IMR-90 (cell line): ENCODE measurements around the gene RPL41. TPM values are rescaled to one million over a fixed set of nuclear protein-coding genes. Genes with fewer than 3 reads are reported as not detected.

Source experiments
- ATAC-seq: fragments of 200-7000 bp; cut with Tn5 transposase; 2 replicates; pipeline ENCODE4 v1.9.1; 2020; ENCODE audit warnings: low read depth, mild to moderate bottlenecking, moderate library complexity
- BruUV-seq: library from RNA; stranded (reverse); fragments of 400-500 nt; replicated peaks from 2 replicates; lab custom pipeline; 2021; lab: Mats Ljungman, UMichigan
- CTCF ChIA-PET: fragments of 300-600 bp; formaldehyde crosslinking; extraction: SDS; loops from one replicate; lab custom pipeline; 2021; ENCODE audit warnings: antibody characterized with exemption; lab: Yijun Ruan, JAX
- POLR2A ChIA-PET: fragments of 300-600 bp; sonication (Branson Sonifier 250); formaldehyde crosslinking; loops from one replicate; lab custom pipeline; 2022; ENCODE audit warnings: antibody characterized with exemption; ENCODE audit not compliant: unreplicated experiment; lab: Charles Lee
- DNase-seq: peaks from one replicate; pipeline ENCODE4 v3.0.0; 2013
- H2AFZ ChIP-seq: replicated peaks from 2 replicates; pipeline ENCODE3; 2013; ENCODE audit warnings: low read length, mild to moderate bottlenecking; ENCODE audit not compliant: poor library complexity
- H2AK5ac ChIP-seq: 2 replicates; pipeline ENCODE4 v1.6.1; 2013; ENCODE audit warnings: low read depth, low read length, inconsistent platforms
- H2AK9ac ChIP-seq: replicated peaks from 2 replicates; pipeline ENCODE3; 2013; ENCODE audit warnings: mild to moderate bottlenecking, low read depth, low read length, moderate library complexity; ENCODE audit not compliant: poor library complexity
- H2BK120ac ChIP-seq: 2 replicates; pipeline ENCODE4 v1.6.1; 2013; ENCODE audit warnings: low read depth, low read length, inconsistent platforms
- H2BK15ac ChIP-seq: 3 replicates; pipeline ENCODE4 v1.6.1; 2013; ENCODE audit warnings: low read depth, low read length, inconsistent platforms
- H2BK20ac ChIP-seq: 2 replicates; pipeline ENCODE4 v1.6.1; 2013; ENCODE audit warnings: low read depth, mild to moderate bottlenecking, inconsistent platforms, low read length, moderate library complexity
- H2BK5ac ChIP-seq: 2 replicates; pipeline ENCODE4 v1.6.1; 2013; ENCODE audit warnings: mild to moderate bottlenecking, low read depth, low read length, inconsistent platforms; ENCODE audit not compliant: poor library complexity, severe bottlenecking
- H3K14ac ChIP-seq: replicated peaks from 2 replicates; pipeline ENCODE4 v1.6.1; 2013; ENCODE audit warnings: low read depth, low read length, inconsistent platforms
- H3K18ac ChIP-seq: 2 replicates; pipeline ENCODE4 v1.6.1; 2013; ENCODE audit warnings: low read depth, low read length, control low read depth
- H3K23ac ChIP-seq: 2 replicates; pipeline ENCODE4 v1.6.1; 2013; ENCODE audit warnings: low read depth, low read length, inconsistent platforms
- H3K27ac ChIP-seq: 2 replicates; pipeline ENCODE4 v1.5.1; 2013; ENCODE audit warnings: mild to moderate bottlenecking, control low read depth, low read length; ENCODE audit not compliant: insufficient read depth
- H3K27me3 ChIP-seq: 2 replicates; pipeline ENCODE4 v1.6.1; 2013; ENCODE audit warnings: low read length; ENCODE audit not compliant: control insufficient read depth, insufficient read depth
- H3K36me3 ChIP-seq: 2 replicates; pipeline ENCODE4 v1.6.1; 2013; ENCODE audit warnings: low read length, mixed read lengths; ENCODE audit not compliant: control insufficient read depth, insufficient read depth
- H3K4ac ChIP-seq: 2 replicates; pipeline ENCODE4 v1.6.1; 2013; ENCODE audit warnings: low read depth, low read length, inconsistent platforms
- H3K4me1 ChIP-seq: 2 replicates; pipeline ENCODE4 v1.6.1; 2013; ENCODE audit warnings: low read length, mixed read lengths; ENCODE audit not compliant: control insufficient read depth, insufficient read depth
- H3K4me2 ChIP-seq: 2 replicates; pipeline ENCODE4 v1.6.1; 2013; ENCODE audit warnings: low read depth, mild to moderate bottlenecking, control low read depth, low read length, moderate library complexity
- H3K4me3 ChIP-seq: 2 replicates; pipeline ENCODE4 v1.5.1; 2013; ENCODE audit warnings: low read depth, mild to moderate bottlenecking, control low read depth, low read length, moderate library complexity; ENCODE audit not compliant: insufficient read depth
- H3K56ac ChIP-seq: 2 replicates; pipeline ENCODE4 v1.6.1; 2013; ENCODE audit warnings: low read length, inconsistent platforms; ENCODE audit not compliant: insufficient read depth; ENCODE audit errors: extremely low read depth
- H3K79me1 ChIP-seq, 2 experiments: 2 replicates each; pipeline ENCODE4 v1.6.1; 2013; ENCODE audit warnings: low read length in 2 of 2, inconsistent platforms in 1 of 2, low read depth in 1 of 2
- H3K9ac ChIP-seq: 2 replicates; pipeline ENCODE4 v1.6.1; 2013; ENCODE audit warnings: low read depth, low read length, control low read depth
- H3K9me1 ChIP-seq: 2 replicates; pipeline ENCODE4 v1.6.1; 2013; ENCODE audit warnings: low read length, inconsistent platforms; ENCODE audit not compliant: insufficient read depth
- H3K9me3 ChIP-seq: 2 replicates; pipeline ENCODE4 v1.6.1; 2013; ENCODE audit warnings: low read length; ENCODE audit not compliant: control insufficient read depth, insufficient read depth
- H4K20me1 ChIP-seq: 2 replicates; pipeline ENCODE4 v1.6.1; 2013; ENCODE audit warnings: low read length, inconsistent platforms; ENCODE audit not compliant: insufficient read depth
- H4K5ac ChIP-seq: 2 replicates; pipeline ENCODE4 v1.6.1; 2013; ENCODE audit warnings: mild to moderate bottlenecking, low read depth, low read length, control low read depth
- H4K8ac ChIP-seq, 2 experiments: 2 replicates each; pipeline ENCODE4 v1.6.1; 2013; ENCODE audit warnings: low read depth in 2 of 2, low read length in 2 of 2, control low read depth in 1 of 2, inconsistent platforms in 1 of 2
- H4K91ac ChIP-seq: 2 replicates; pipeline ENCODE4 v1.6.1; 2013; ENCODE audit warnings: low read depth, low read length, inconsistent platforms; ENCODE audit not compliant: insufficient read depth
- BHLHE40 ChIP-seq: fragments of 150-350 bp; IDR thresholded peaks from 2 replicates; pipeline ENCODE4 v1.6.1; 2016; ENCODE audit warnings: mild to moderate bottlenecking, low read depth, low read length
- CEBPB ChIP-seq: IDR thresholded peaks from 2 replicates; pipeline ENCODE4 v1.6.1; 2012; ENCODE audit warnings: low read depth, low read length, improper control_type of control experiment
- FOS ChIP-seq: fragments of 150-350 bp; IDR thresholded peaks from 2 replicates; pipeline ENCODE4 v1.6.1; 2016; ENCODE audit warnings: low read depth, low read length
- NFE2L2 ChIP-seq: fragments of 150-350 bp; IDR thresholded peaks from 2 replicates; pipeline ENCODE4 v1.6.1; 2016; ENCODE audit warnings: low read depth, mild to moderate bottlenecking, low read length
- POLR2A ChIP-seq: IDR thresholded peaks from 2 replicates; pipeline ENCODE4 v1.6.1; 2012; ENCODE audit warnings: mild to moderate bottlenecking, low read depth, low read length
- RAD21 ChIP-seq: IDR thresholded peaks from 2 replicates; pipeline ENCODE4 v1.6.1; 2012; ENCODE audit warnings: low read length, improper control_type of control experiment
- WGBS, 2 experiments: methylation state at CpG; one replicate each; pipeline versions ENCODE4 v1.1.5 to v1.1.7; 2013; ENCODE audit warnings: missing lambda C conversion rate in 2 of 2; ENCODE audit not compliant: insufficient read length in 1 of 2; ENCODE audit errors: extremely low coverage in 2 of 2; 5-methylcytosine and 5-hydroxymethylcytosine counted together
- dilution Hi-C: fragments of 300-500 bp; cut with HindIII; formaldehyde crosslinking; loops from one replicate; pipeline ENCODE4 v1.14.3; 2018; ENCODE audit warnings: low sequenced_read_pairs; ENCODE audit not compliant: unreplicated experiment
- in situ Hi-C: fragments of 300-500 bp; cut with MboI; formaldehyde crosslinking; loops from 3 replicates; pipeline ENCODE4 v1.14.3; 2019; ENCODE audit warnings: low sequenced_read_pairs, inconsistent platforms, mixed read lengths
- intact Hi-C: fragments of 100-400 bp; cut with micrococcal nuclease; formaldehyde crosslinking; loops from 2 replicates; pipeline ENCODE4 v1.10.0; 2022
- polyA plus RNA-seq, 3 experiments: library from polyadenylated mRNA; depleted of rRNA; stranded (reverse); fragments of >200 nt; gene quantifications; 2 replicates each; pipeline ENCODE4 v1.2.3, GENCODE V29; 2012; ENCODE audit warnings: low replicate concordance in 1 of 3
- total RNA-seq: library from RNA; depleted of rRNA; stranded (reverse); fragments of >200 nt; gene quantifications from 2 replicates; pipeline ENCODE4 v1.2.3, GENCODE V29; 2012
- TF ChIP-seq, protein P1 (sequence below): fragments of 150-350 bp; IDR thresholded peaks from 2 replicates; pipeline ENCODE4 v1.6.1; 2016; ENCODE audit warnings: low read depth, mild to moderate bottlenecking, low read length, moderate library complexity, borderline replicate concordance

The RPL41 gene
- total and polyA plus RNA-seq, 2 of the 4 experiments (the other 2 are of a cell fraction), result 1,119 to 9,394 TPM

DNA sequence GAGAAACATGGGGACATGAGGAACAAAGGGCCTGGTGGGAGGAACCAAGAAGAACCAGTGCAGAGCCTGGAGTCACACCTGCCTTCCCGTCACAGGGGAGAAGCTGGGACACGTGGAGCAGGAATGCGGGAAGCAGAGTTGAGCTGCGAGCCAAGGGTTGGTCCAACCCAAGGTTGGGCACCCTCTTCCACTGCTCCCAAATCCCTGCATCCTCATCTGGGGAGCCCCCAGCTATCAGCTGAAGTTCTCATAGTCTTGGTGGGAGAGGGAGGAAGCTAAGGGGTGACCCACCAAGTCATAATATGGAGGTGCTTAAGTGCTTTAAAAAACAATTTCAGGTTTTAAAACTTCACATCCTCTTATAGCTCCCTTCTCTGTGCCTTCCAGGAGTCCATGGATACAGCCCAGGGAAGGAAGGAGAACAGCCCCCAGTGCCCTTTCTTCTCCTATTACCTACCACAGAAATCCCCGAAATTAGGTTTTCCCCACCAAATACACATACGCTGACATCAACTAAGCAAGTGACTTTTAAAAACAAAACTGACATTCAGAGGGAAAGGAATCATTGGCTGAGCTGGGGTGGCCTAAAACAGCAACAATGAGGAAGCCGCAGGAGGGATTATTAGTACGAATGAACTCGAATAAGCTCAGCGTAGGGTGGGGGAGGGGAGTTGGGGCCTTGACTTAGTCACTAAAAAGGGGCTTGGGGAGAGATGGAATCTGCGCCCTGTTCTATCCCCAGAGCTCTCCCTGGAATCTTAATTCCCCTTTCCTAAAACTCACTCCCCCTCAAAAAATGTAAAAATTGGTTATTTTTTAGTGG is 46.2 kb downstream of the RPL41 start (continued):
- TF ChIP-seq NFE2L2 (no peak), BHLHE40 (no peak)

DNA sequence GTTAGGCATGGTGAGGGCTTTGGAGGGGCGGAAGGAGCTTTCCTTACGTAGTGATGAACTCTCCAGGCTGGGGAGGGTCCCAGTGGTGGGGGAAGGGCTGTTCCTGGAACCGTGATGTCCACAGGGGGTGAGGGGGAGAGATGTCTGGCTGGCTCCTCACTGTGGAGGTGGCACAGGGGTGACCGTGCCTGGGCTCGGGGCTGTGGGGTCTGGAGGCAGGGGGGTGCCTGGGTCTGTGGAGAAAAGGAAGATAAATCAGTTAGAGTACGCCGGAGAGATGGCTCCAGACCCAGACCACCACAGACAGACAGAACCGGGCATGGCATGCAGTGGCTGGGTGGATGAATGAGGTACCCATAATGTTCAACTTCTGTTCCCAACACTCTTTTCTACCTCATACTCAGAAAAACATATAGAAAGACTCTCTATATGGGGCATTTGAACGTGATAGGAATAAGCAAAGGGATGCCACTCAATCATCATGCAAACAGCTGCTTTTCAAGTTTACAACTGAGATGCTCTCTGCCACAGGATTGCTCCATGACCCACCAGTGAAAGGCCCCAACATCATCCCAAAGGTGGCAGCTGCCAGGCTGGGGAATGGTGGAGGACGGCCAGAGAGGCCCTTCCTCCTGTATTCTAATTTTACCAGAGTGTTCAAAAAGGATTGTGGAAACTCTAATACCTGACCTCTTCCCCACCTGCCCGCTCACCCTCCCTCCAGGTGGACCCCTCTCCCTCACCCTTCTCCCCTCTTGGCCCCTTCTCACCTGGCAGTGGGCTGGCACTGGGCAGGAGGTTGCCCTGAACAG is 47.3 kb downstream of the RPL41 start:
- H3K4ac ChIP-seq, result no peak overlapping the region
- H3K4me1 ChIP-seq, result peaks cover 13% of the 10 kb centered on the region
- ChIA-PET CTCF (interaction anchor here (0.6 kb wide), 1 partner anchor 11 kb away, joined by 3 read pairs; no protein-coding TSS in a partner anchor), POLR2A (interaction anchor here (1.5 to 1.7 kb wide), 2 partner anchors 12 to 44 kb away, joined by 4 to 6 read pairs; no protein-coding TSS in a partner anchor)
- no peak for DNase-seq
- no peak overlapping the region for H2BK20ac ChIP-seq
- no peak overlapping the region for H3K4me2 ChIP-seq
- no peaks in the 10 kb centered on the region; the same call in 1 of the 2 replicates for H3K9me1 ChIP-seq
- H3K79me1 ChIP-seq, result peaks cover 14 to 49% of the 10 kb centered on the region in 2 experiments
- H2BK120ac ChIP-seq, result no peak overlapping the region
- H3K9ac ChIP-seq, result no peak overlapping the region
- peaks cover 82% of the 10 kb centered on the region for H3K36me3 ChIP-seq
- no peak overlapping the region for H3K14ac ChIP-seq
- no peak overlapping the region for H3K4me3 ChIP-seq
- intact Hi-C loops (no loop called here), dilution Hi-C loops (no loop called here), in situ Hi-C loops (no loop called here)
- no peaks in the 10 kb centered on the region for H3K27me3 ChIP-seq
- H4K5ac ChIP-seq, result no peak overlapping the region
- no TSS peak for BruUV-seq
- no peak overlapping the region for H2BK15ac ChIP-seq
- H4K8ac ChIP-seq, result no peak overlapping the region
- H3K56ac ChIP-seq, result no peak overlapping the region
- H2AFZ ChIP-seq, result no peak overlapping the region
- no peak overlapping the region for H2AK5ac ChIP-seq
- no peak for TF ChIP-seq FOS
- TF ChIP-seq CEBPB, result no peak
- TF ChIP-seq POLR2A, result peak; percentile 43
- TF ChIP-seq, protein P1, sequence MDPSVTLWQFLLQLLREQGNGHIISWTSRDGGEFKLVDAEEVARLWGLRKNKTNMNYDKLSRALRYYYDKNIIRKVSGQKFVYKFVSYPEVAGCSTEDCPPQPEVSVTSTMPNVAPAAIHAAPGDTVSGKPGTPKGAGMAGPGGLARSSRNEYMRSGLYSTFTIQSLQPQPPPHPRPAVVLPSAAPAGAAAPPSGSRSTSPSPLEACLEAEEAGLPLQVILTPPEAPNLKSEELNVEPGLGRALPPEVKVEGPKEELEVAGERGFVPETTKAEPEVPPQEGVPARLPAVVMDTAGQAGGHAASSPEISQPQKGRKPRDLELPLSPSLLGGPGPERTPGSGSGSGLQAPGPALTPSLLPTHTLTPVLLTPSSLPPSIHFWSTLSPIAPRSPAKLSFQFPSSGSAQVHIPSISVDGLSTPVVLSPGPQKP, result no peak
- no peak for TF ChIP-seq BHLHE40
- no peak for TF ChIP-seq RAD21
- no peak overlapping the region for H4K91ac ChIP-seq
- no peak overlapping the region for H2BK5ac ChIP-seq
- no peak overlapping the region for H3K18ac ChIP-seq
- peak overlapping the region; percentile 5 for H2AK9ac ChIP-seq
- ATAC-seq, result peak; percentile 1; the same call in 1 of the 2 replicates
- 87% methylated on average over 2 of the region's 11 CpGs; no CpG with 5 or more reads in 1 of the 2 experiments for WGBS, 2 experiments
- no peaks in the 10 kb centered on the region for H3K9me3 ChIP-seq
- H3K27ac ChIP-seq, result no peak overlapping the region
- no peak overlapping the region for H3K23ac ChIP-seq
- H4K20me1 ChIP-seq, result peaks cover 64% of the 10 kb centered on the region
